GM12891 (cell line): Measurements from ENCODE around the gene SLC9C1.
A peak's percentile ranks its signal among the peaks of the same experiment; 100 is the strongest.

Experiments
- DNase-seq: peaks from one replicate; pipeline ENCODE4 v3.0.0; 2011; ENCODE audit warnings: low spot score; ENCODE audit not compliant: insufficient read length
- FAIRE-seq: peaks from 2 replicates; lab custom pipeline; 2011; peaks lifted over from hg19 to GRCh38; lab: Jason Lieb, UNC
- PAX5 ChIP-seq: IDR thresholded peaks from 2 replicates; pipeline ENCODE4 v1.6.1; 2011; ENCODE audit warnings: low read length, moderate library complexity, mild to moderate bottlenecking; ENCODE audit not compliant: insufficient read depth, severe bottlenecking
- POLR2A ChIP-seq: IDR thresholded peaks from 2 replicates; pipeline ENCODE4 v1.6.1; 2011; ENCODE audit warnings: low read depth, low read length, control low read depth
- POLR2AphosphoS5 ChIP-seq: IDR thresholded peaks from 2 replicates; pipeline ENCODE4 v1.6.1; 2011; ENCODE audit warnings: low read depth, low read length, control low read depth
- POU2F2 ChIP-seq: IDR thresholded peaks from 2 replicates; pipeline ENCODE4 v1.6.1; 2011; ENCODE audit warnings: low read depth, mild to moderate bottlenecking, control low read depth, low read length, moderate library complexity
- SPI1 ChIP-seq: IDR thresholded peaks from 2 replicates; pipeline ENCODE4 v1.6.1; 2011; ENCODE audit warnings: low read depth, low read length, control low read depth
- TAF1 ChIP-seq: IDR thresholded peaks from 2 replicates; pipeline ENCODE4 v1.6.1; 2011; ENCODE audit warnings: low read depth, low read length, control low read depth

Gene SLC9C1

GRCh38 chr3:112149136-112149535 is 144.9 kb downstream of the SLC9C1 start:
- DNase-seq (no peak), FAIRE-seq (no peak)
- TF ChIP-seq SPI1, result no peak
- TF ChIP-seq TAF1, result no peak
- TF ChIP-seq POU2F2, result no peak
- TF ChIP-seq POLR2AphosphoS5, result no peak
- no peak for TF ChIP-seq POLR2A
- no peak for TF ChIP-seq PAX5

GRCh38 chr3:112143689-112144088 is 150.3 kb downstream of the SLC9C1 start:
- DNase-seq (no peak), FAIRE-seq (no peak)
- TF ChIP-seq POLR2AphosphoS5 (no peak), SPI1 (no peak), POU2F2 (no peak), PAX5 (no peak), POLR2A (no peak), TAF1 (no peak)

GRCh38 chr3:112143251-112143650 is 150.8 kb downstream of the SLC9C1 start:
- DNase-seq (no peak), FAIRE-seq (peak; percentile 69)
- TF ChIP-seq POU2F2, result peak; percentile 57; the same call in 1 of the 2 replicates
- no peak for TF ChIP-seq PAX5

GRCh38 chr3:112141293-112141692 is 152.7 kb downstream of the SLC9C1 start:
- DNase-seq, result no peak
- TF ChIP-seq POU2F2 (no peak), POLR2A (no peak), PAX5 (no peak), POLR2AphosphoS5 (no peak), TAF1 (no peak), SPI1 (no peak)
- FAIRE-seq, result no peak

GRCh38 chr3:112140584-112140983 is 153.4 kb downstream of the SLC9C1 start:
- DNase-seq, result no peak
- TF ChIP-seq PAX5, result no peak
- no peak for TF ChIP-seq POLR2AphosphoS5
- FAIRE-seq, result no peak

- no peak for DNase-seq
Observed at GRCh38 chr3:112138219-112138969, 155.6 kb downstream of the SLC9C1 start.

GRCh38 chr3:112137781-112138180 is 156.2 kb downstream of the SLC9C1 start:
- FAIRE-seq (peak; percentile 81), DNase-seq (no peak)
- TF ChIP-seq POLR2AphosphoS5 (no peak), PAX5 (no peak), TAF1 (no peak), POLR2A (no peak), POU2F2 (no peak), SPI1 (no peak)

More at GRCh38 chr3:112138219-112138969, 155.6 kb downstream of the SLC9C1 start:
- TF ChIP-seq PAX5 (no peak), POU2F2 (no peak)
- FAIRE-seq, result no peak

- FAIRE-seq (peak; percentile 84), DNase-seq (no peak)
- TF ChIP-seq POU2F2, result peak; percentile 16; the same call in 1 of the 2 replicates
- TF ChIP-seq POLR2A, result peak; percentile 51
- TF ChIP-seq PAX5, result no peak
- TF ChIP-seq POLR2AphosphoS5, result peak; percentile 56; the same call in 1 of the 2 replicates
- TF ChIP-seq SPI1, result no peak
Observed at GRCh38 chr3:112136959-112137693, 156.9 kb downstream of the SLC9C1 start.

GRCh38 chr3:112136046-112136445 is 158.0 kb downstream of the SLC9C1 start:
- FAIRE-seq, result peak; percentile 67
- TF ChIP-seq POLR2A, result no peak
- TF ChIP-seq PAX5, result no peak
- TF ChIP-seq SPI1, result no peak
- no peak for TF ChIP-seq POU2F2
- TF ChIP-seq POLR2AphosphoS5, result no peak
- TF ChIP-seq TAF1, result no peak

GRCh38 chr3:112134335-112135124 is 159.5 kb downstream of the SLC9C1 start:
- peak; percentile 82 for FAIRE-seq
- DNase-seq, result no peak
- TF ChIP-seq POLR2AphosphoS5, result no peak; the same call in 1 of the 2 replicates
- TF ChIP-seq PAX5, result no peak
- TF ChIP-seq TAF1, result no peak
- no peak for TF ChIP-seq SPI1
- TF ChIP-seq POLR2A, result peak; percentile 14
- TF ChIP-seq POU2F2, result no peak

More at GRCh38 chr3:112136046-112136445, 158.0 kb downstream of the SLC9C1 start:
- no peak for DNase-seq
